Effector memory CD4-positive, alpha-beta T cell (primary cell): Measurements from ENCODE around the gene HPSE2.

ENCODE experiments used
- DNase-seq, 3 donors: peaks; one replicate each; pipeline ENCODE4 v3.0.0-alpha.2; 2020
- H3K27ac ChIP-seq: 2 replicates; pipeline ENCODE4 v1.7.0; 2013; ENCODE audit warnings: mild to moderate bottlenecking, low read length, moderate library complexity; ENCODE audit not compliant: insufficient read depth, poor library complexity, severe bottlenecking
- H3K27me3 ChIP-seq: replicated peaks from 2 replicates; pipeline ENCODE4 v1.7.0; 2013; ENCODE audit warnings: mild to moderate bottlenecking, low read length; ENCODE audit not compliant: insufficient read depth, control insufficient read depth, poor library complexity, severe bottlenecking
- H3K36me3 ChIP-seq: 2 replicates; pipeline ENCODE4 v1.7.0; 2013; ENCODE audit warnings: mild to moderate bottlenecking, low read length, moderate library complexity; ENCODE audit not compliant: control insufficient read depth, insufficient read depth
- H3K4me1 ChIP-seq: 2 replicates; pipeline ENCODE4 v1.7.0; 2013; ENCODE audit warnings: low read length, mild to moderate bottlenecking; ENCODE audit not compliant: control insufficient read depth, insufficient read depth, poor library complexity, severe bottlenecking
- H3K4me3 ChIP-seq: 2 replicates; pipeline ENCODE4 v1.7.0; 2013; ENCODE audit warnings: low read length, low read depth, mild to moderate bottlenecking; ENCODE audit not compliant: insufficient read depth, poor library complexity, severe bottlenecking
- H3K9me3 ChIP-seq: 2 replicates; pipeline ENCODE4 v1.7.0; 2013; ENCODE audit warnings: mild to moderate bottlenecking, low read length, moderate library complexity; ENCODE audit not compliant: control insufficient read depth

Gene HPSE2

DNA sequence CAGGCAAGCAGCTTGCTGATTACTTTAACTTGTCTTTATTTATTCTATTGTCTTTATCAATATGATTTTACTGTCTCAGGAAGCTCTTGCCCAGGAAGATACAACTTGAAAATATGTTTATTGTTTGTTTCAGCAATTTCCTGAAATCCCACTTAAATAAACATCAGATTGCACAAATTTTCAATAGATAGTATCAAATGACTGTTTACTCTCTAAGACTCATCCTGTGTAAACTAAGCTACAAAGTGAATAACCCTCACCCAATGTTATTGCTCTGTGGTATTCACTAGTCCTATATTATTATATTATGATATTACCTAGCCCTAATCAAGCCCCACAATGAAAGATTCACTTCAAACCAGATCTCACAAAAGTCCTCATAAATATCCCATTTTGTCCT is 658.5 kb downstream of the HPSE2 start:
- no peak for DNase-seq
- Histone ChIP-seq H3K9me3 (no peaks in the 10 kb centered on the region), H3K4me3 (no peak overlapping the region), H3K27me3 (no peaks in the 10 kb centered on the region), H3K27ac (no peak overlapping the region), H3K4me1 (no peaks in the 10 kb centered on the region), H3K36me3 (no peaks in the 10 kb centered on the region)

DNA sequence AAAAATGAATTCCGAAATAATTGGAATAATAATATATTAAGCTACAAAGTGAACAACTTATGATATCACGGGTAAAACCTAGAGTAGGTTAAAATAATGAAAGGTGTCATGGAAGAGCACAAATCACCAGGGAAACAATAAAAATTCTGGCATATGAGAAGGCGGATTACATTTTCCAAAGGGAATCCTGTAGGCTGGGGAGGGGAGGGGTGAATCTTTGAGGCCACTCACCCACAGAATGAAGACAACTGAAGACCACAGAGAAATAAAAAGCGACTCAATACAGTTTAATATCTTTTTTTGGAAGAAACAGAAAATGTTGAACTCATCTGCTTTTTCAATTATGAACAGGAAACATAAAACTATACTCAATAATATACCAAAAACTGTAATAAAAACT is 659.6 kb downstream of the HPSE2 start:
- Histone ChIP-seq H3K4me3 (no peak overlapping the region), H3K27me3 (no peaks in the 10 kb centered on the region), H3K9me3 (no peaks in the 10 kb centered on the region), H3K4me1 (no peaks in the 10 kb centered on the region), H3K36me3 (no peaks in the 10 kb centered on the region), H3K27ac (no peak overlapping the region)
- DNase-seq, result no peak

DNA sequence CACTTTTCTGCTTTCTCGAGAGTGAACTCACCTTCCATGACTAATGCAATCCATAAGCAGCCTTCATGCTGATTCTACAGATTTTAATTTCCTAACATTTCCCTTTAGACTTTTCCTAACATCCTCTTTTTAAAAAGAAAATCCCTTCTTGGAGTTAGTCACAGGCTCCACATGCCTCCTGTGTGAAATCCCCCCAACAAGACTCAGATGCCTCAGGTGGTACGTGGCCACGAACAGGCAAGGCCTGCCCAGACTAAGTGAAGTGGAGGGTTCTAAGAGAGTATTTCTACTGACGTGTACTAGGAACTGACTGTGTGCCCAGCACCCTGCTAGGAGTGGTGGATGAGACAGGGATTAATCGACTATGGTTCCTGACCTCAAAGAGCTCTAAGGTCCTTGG is 663.1 kb downstream of the HPSE2 start:
- Histone ChIP-seq H3K4me1 (no peaks in the 10 kb centered on the region), H3K27me3 (no peaks in the 10 kb centered on the region), H3K36me3 (no peaks in the 10 kb centered on the region), H3K4me3 (no peak overlapping the region), H3K27ac (no peak overlapping the region), H3K9me3 (no peaks in the 10 kb centered on the region)
- DNase-seq, result no peak

DNA sequence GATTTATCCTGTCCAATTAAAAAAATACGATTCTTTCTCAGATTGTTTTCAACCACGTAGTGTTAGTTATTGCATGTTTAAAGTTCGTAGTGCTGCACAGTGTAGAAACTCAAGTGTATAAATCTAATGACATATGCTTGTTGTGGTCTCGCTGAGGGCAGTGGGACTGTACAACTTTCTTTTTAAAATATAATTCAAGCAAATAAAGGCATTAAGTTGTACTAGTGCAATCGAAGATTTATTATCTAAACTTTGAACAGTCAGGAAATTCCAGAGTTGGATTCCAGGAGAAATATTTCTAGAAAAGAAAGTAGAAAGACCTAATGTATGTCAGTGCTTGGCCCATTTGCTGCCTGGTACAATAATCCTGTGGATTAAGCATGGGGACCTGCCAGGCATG is 664.8 kb downstream of the HPSE2 start:
- H3K4me3 ChIP-seq, result no peak overlapping the region
- no peaks in the 10 kb centered on the region for H3K27me3 ChIP-seq
- no peak for DNase-seq
- H3K36me3 ChIP-seq, result no peaks in the 10 kb centered on the region
- H3K4me1 ChIP-seq, result no peaks in the 10 kb centered on the region
- no peaks in the 10 kb centered on the region for H3K9me3 ChIP-seq
- H3K27ac ChIP-seq, result no peak overlapping the region

DNA sequence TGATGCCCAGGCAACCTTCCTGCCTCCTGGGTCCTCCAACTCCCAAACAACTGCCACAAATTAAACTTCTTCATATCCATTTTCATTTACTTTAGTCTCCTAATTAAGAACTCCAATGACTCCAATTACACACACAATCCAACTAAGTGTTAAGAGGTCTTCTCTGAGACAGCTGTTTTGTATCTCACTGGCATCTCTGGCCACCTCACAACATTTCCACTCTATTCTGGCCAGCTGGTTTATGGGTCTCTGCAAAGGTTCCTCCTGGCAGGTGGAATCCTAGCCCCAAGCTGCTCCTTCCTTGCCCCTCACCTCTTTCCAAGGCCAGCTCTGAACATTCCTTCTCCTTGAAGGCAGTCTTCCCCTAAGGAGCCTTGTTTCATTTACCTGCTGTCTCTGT is 665.8 kb downstream of the HPSE2 start:
- no peaks in the 10 kb centered on the region for H3K4me1 ChIP-seq
- DNase-seq, result no peak
- no peaks in the 10 kb centered on the region for H3K36me3 ChIP-seq
- H3K27ac ChIP-seq, result no peak overlapping the region
- no peak overlapping the region for H3K4me3 ChIP-seq
- no peaks in the 10 kb centered on the region for H3K9me3 ChIP-seq
- no peaks in the 10 kb centered on the region for H3K27me3 ChIP-seq

DNA sequence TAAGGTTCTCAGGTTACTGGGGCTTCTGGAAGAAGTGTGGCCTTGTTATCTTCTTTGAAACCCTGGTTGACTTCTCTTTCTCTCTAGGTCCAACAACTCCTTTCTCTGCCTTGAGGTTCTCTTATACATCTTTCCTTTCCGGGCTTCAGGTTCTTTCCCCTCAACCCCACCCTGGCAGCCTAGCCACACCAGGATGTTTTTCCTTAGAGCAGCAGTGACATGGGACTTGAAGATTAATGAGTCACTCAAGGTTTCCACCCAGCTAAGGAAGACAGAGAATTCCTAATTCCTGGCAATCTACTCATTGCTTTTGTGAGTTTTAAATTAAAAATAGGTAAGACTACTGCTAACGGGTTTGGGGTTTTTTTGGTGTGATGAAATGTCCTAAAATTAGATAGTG is 667.1 kb downstream of the HPSE2 start:
- DNase-seq, result no peak
- Histone ChIP-seq H3K27ac (no peak overlapping the region), H3K4me1 (no peaks in the 10 kb centered on the region), H3K36me3 (no peaks in the 10 kb centered on the region), H3K27me3 (no peaks in the 10 kb centered on the region), H3K4me3 (no peak overlapping the region), H3K9me3 (no peaks in the 10 kb centered on the region)

DNA sequence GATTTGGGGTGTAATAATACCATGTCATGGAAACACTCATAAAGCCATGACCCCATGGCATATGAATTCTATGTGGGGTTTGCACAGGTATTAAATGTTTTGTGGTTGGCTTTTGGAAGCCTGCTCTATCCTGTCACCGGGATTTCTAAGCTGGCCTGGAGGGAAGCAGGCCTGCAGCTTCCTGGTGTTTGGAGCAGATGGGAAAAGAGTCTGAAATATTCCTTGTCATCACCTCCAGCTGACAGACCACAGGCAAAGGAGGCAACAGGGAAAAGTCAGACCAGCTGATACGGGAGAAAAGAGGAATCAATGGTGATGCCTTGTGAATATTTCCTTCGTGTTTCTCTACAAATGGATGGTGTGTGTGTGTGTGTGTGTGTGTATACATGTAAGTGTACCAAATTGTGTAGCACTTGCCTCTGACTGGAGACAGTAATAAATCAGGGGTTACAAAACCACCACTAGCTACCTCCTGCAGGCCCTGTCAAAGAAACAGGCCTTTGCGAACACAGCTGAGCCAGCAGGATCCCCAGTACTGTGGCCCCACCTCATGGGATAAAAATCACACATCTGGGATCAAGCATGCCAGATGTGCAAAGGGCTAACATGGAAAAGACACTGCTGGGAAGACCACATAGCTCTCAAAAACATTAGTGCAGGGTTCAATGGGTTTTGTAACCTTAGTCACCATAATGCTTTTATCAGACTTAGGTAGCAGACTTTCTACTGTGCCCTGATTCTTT is 668.1 kb downstream of the HPSE2 start:
- no peak for DNase-seq
- Histone ChIP-seq H3K4me3 (no peak overlapping the region), H3K4me1 (no peaks in the 10 kb centered on the region)

DNA sequence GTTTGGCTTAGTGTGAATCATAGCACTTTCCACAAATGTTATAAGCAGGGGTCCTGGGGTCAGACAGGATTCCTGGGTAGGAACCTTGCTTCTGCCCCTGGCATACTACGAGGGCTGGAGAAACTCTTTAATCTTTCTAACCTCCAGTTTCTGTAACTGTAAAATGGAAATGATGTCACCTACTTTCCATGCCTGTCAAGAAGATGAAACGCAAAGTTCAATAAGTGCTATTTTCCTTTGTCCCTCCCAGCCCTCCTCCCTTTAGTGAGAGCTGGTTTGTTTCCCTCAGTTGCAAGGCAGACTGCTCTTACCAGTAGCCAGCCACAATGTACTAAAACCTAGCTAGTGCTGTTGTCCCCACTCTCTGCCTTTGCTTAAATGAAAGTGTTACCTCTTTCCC is 671.8 kb downstream of the HPSE2 start:
- Histone ChIP-seq H3K4me3 (no peak overlapping the region), H3K36me3 (no peaks in the 10 kb centered on the region), H3K27me3 (no peaks in the 10 kb centered on the region), H3K4me1 (no peaks in the 10 kb centered on the region), H3K27ac (no peak overlapping the region), H3K9me3 (no peaks in the 10 kb centered on the region)
- no peak for DNase-seq

More for the DNA sequence above, 668.1 kb downstream of the HPSE2 start:
- Histone ChIP-seq H3K27me3 (no peaks in the 10 kb centered on the region), H3K27ac (no peak overlapping the region), H3K36me3 (no peaks in the 10 kb centered on the region), H3K9me3 (no peaks in the 10 kb centered on the region)

DNA sequence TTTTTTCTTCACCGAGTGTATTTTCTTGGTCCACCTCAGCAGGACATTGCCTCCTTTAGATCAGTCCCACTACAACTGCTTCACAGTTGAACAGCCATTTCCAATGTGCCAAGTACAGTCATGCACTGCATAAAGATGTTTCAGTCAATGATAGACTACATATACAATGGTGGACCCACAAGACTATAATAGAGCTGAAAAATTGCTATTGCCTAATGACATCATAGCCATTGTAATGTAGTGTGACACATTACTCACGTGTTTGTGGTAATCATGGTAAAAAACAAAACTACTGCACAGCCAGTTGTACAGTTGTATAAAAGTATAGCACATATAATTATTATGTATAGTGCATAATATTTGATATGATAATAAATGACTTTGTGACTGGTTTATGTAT is 675.1 kb downstream of the HPSE2 start:
- Histone ChIP-seq H3K27me3 (no peaks in the 10 kb centered on the region), H3K36me3 (no peaks in the 10 kb centered on the region), H3K4me1 (no peaks in the 10 kb centered on the region), H3K27ac (no peak overlapping the region), H3K9me3 (no peaks in the 10 kb centered on the region), H3K4me3 (no peak overlapping the region)
- no peak for DNase-seq

DNA sequence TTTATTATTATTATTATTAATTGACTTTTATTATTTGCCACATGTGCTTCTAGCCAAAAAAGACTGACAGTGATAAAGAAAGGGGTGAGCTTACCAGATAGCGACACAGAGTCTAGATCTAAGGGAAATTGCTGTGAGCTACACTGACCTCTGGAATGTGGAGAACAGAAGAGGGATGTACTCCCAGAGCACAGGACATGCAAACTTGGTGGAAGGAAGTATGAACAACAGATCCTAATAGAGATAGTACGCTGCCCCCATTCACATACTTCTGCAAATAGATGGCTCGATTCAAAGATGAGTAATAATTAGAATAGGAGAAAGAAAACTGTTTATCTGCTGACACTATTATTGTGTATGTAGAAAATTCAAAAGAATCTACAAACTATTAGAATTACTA is 679.6 kb downstream of the HPSE2 start:
- no peak overlapping the region for H3K27ac ChIP-seq
- no peak for DNase-seq
- no peak overlapping the region for H3K4me3 ChIP-seq
- H3K4me1 ChIP-seq, result no peaks in the 10 kb centered on the region
- no peaks in the 10 kb centered on the region for H3K36me3 ChIP-seq
- no peaks in the 10 kb centered on the region for H3K9me3 ChIP-seq
- H3K27me3 ChIP-seq, result no peaks in the 10 kb centered on the region
